ENCODE data around the gene IGSF21. TPM values are rescaled to one million over a fixed set of nuclear protein-coding genes. Genes with fewer than 3 reads are reported as not detected.

IGSF21 gene
- total RNA-seq, 1 donor from 2014 or later: 1.3 TPM

GRCh38 chr1:18192974-18193373, 85.4 kb downstream of the IGSF21 start:
- no peak for DNase-seq
- no peak overlapping the region for H3K4me3 Mint-ChIP-seq (ENCODE audit: unreplicated experiment)
- no peaks in the 10 kb centered on the region for H3K36me3 Mint-ChIP-seq (ENCODE audit: unreplicated experiment)
- H3K9me3 Mint-ChIP-seq (ENCODE audit: unreplicated experiment): peaks cover 3% of the 10 kb centered on the region
- no peak for TF ChIP-seq CTCF (IDR thresholded peaks at IDR 0.05; ENCODE audit: partially characterized antibody, unreplicated experiment)
- H3K27me3 Mint-ChIP-seq (ENCODE audit: unreplicated experiment): peaks cover 6% of the 10 kb centered on the region
- peaks cover 21% of the 10 kb centered on the region for H3K4me1 Mint-ChIP-seq (ENCODE audit: low read depth, unreplicated experiment)
- no peak overlapping the region for H3K27ac Mint-ChIP-seq (ENCODE audit: unreplicated experiment)

- H3K36me3 Mint-ChIP-seq (ENCODE audit: unreplicated experiment): no peaks in the 10 kb centered on the region
- no peak overlapping the region for H3K4me3 Mint-ChIP-seq (ENCODE audit: unreplicated experiment)
- H3K27me3 Mint-ChIP-seq (ENCODE audit: unreplicated experiment): peaks cover 10% of the 10 kb centered on the region
- H3K9me3 Mint-ChIP-seq (ENCODE audit: unreplicated experiment): peaks cover 5% of the 10 kb centered on the region
- no peak for DNase-seq
- TF ChIP-seq CTCF (IDR thresholded peaks at IDR 0.05; ENCODE audit: partially characterized antibody, unreplicated experiment): peak; percentile 42
- H3K27ac Mint-ChIP-seq (ENCODE audit: unreplicated experiment): no peak overlapping the region
- H3K4me1 Mint-ChIP-seq (ENCODE audit: low read depth, unreplicated experiment): peaks cover 31% of the 10 kb centered on the region
These were observed 89.7 kb downstream of the IGSF21 start for GRCh38 chr1:18197299-18197698.

DNA sequence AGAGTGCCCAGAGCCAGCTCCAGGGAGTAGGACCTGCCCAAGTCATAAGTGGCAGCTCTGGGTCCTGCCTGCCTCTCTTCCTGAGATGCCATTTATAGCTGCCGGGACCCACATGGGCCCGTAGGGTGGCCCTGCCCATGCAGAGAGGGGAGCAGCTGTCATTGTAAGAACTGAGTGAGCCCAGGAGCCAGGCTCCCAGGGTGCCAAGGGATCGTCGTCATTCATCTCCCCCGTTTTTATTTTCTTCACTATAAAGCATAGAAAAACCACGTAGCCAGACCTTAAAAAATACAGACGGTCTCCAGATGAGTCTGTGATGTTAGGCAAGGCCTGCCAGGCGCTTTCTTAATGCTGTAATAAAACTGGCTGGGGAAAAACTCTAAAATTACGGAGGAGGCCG, 90.7 kb downstream of the IGSF21 start:
- H3K4me3 Mint-ChIP-seq (ENCODE audit: unreplicated experiment): no peak overlapping the region
- H3K9me3 Mint-ChIP-seq (ENCODE audit: unreplicated experiment): peaks cover 5% of the 10 kb centered on the region
- DNase-seq: no peak
- peaks cover 27% of the 10 kb centered on the region for H3K4me1 Mint-ChIP-seq (ENCODE audit: low read depth, unreplicated experiment)
- TF ChIP-seq CTCF (IDR thresholded peaks at IDR 0.05; ENCODE audit: partially characterized antibody, unreplicated experiment): no peak
- peaks cover 10% of the 10 kb centered on the region for H3K27me3 Mint-ChIP-seq (ENCODE audit: unreplicated experiment)
- H3K27ac Mint-ChIP-seq (ENCODE audit: unreplicated experiment): no peak overlapping the region
- H3K36me3 Mint-ChIP-seq (ENCODE audit: unreplicated experiment): no peaks in the 10 kb centered on the region

- peaks cover 10% of the 10 kb centered on the region for H3K27me3 Mint-ChIP-seq (ENCODE audit: unreplicated experiment)
- TF ChIP-seq CTCF (IDR thresholded peaks at IDR 0.05; ENCODE audit: partially characterized antibody, unreplicated experiment): no peak
- no peaks in the 10 kb centered on the region for H3K36me3 Mint-ChIP-seq (ENCODE audit: unreplicated experiment)
- H3K27ac Mint-ChIP-seq (ENCODE audit: unreplicated experiment): peak overlapping the region; percentile 59
- peaks cover 5% of the 10 kb centered on the region for H3K9me3 Mint-ChIP-seq (ENCODE audit: unreplicated experiment)
- H3K4me1 Mint-ChIP-seq (ENCODE audit: low read depth, unreplicated experiment): peaks cover 27% of the 10 kb centered on the region
- peak overlapping the region; percentile 76 for H3K4me3 Mint-ChIP-seq (ENCODE audit: unreplicated experiment)
- peak; percentile 70 for DNase-seq
These were observed 91.9 kb downstream of the IGSF21 start for GRCh38 chr1:18199462-18199861.

DNA sequence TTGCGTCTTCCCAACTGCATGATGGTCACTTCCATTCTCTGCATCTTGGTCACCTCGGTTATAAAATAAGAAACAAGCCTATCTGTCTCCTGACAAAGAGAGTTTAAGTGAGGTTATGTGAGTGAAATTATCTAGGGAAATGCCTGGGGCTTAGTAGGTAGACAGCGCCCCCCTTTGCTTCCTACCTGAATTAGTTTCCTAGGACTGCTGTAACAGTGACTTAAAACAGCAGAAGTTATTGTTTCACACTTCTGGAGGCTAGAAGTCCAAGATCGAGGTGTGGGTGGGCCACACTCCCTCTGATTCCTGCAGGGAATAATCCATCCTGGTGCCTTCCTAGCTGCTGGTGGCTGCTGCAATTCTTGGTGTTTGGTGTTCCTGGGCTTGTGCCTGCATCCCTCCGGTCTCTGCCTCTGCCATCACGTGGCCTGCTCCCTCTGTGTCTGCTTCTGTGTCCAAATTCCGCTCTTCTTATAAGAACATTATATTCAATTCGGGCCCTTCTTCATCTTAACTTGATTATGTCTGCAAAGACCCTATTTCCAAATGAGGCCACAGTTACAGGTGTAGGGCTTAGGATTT, 92.6 kb downstream of the IGSF21 start:
- H3K27ac Mint-ChIP-seq (ENCODE audit: unreplicated experiment): peak overlapping the region; percentile 79
- DNase-seq: no peak
- peaks cover 27% of the 10 kb centered on the region for H3K4me1 Mint-ChIP-seq (ENCODE audit: low read depth, unreplicated experiment)
- peaks cover 10% of the 10 kb centered on the region for H3K27me3 Mint-ChIP-seq (ENCODE audit: unreplicated experiment)
- TF ChIP-seq CTCF (IDR thresholded peaks at IDR 0.05; ENCODE audit: partially characterized antibody, unreplicated experiment): peak; percentile 41
- H3K36me3 Mint-ChIP-seq (ENCODE audit: unreplicated experiment): no peaks in the 10 kb centered on the region
- peaks cover 5% of the 10 kb centered on the region for H3K9me3 Mint-ChIP-seq (ENCODE audit: unreplicated experiment)
- H3K4me3 Mint-ChIP-seq (ENCODE audit: unreplicated experiment): peak overlapping the region; percentile 25
